Left hindlimb (tissue), 1 donor: ENCODE results near the gene SLC25A38.

Experiments
- DNase-seq: peaks from one replicate; pipeline ENCODE4 v3.0.0-alpha.2; 2018

SLC25A38 gene

DNA sequence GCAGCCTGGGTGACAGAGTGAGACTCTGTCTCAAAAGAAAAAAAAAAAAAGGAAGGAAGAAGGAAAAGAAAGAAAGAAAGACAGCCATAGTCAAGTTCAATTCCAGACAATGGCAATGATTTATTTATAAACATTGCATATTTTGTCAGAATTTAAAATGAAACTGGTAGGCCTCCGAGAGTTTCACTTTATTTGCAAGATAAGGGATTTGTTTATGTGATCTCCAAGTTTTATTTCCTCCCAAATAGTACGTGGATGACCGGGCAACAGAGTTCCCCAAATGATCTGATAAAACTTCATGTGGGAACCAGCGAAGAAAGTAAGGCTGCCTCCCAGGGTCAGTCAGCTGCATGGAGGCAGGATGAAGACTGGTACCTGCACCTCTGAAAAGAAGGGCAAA, 55.7 kb downstream of the SLC25A38 start:
- no peak for DNase-seq

DNA sequence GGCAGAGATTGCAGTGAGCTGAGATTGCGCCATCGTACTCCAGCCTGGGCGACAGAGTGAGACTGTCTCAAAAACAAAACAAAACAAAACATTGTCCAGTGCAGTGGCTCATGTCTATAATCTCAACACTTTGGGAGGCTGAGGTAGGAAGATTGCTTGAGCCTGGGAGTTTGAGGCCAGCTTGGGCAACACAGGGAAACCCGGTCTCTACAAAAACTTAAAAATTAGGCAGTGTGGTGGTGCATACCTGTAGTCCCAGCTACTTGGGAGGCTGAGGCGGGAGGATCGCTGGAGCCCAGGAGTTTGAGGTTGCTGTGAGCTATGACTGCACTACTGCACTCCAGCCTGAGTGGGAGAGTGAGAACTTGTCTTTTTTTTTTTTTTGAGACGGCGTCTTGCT, 57.1 kb downstream of the SLC25A38 start:
- DNase-seq: no peak

- DNase-seq: no peak
Observed at GRCh38 chr3:39443530-39443929, 60.4 kb downstream of the SLC25A38 start.

- no peak for DNase-seq
Observed at GRCh38 chr3:39445927-39446326, 62.8 kb downstream of the SLC25A38 start.

GRCh38 chr3:39446444-39446843, 63.3 kb downstream of the SLC25A38 start:
- no peak for DNase-seq
